HEK293 (cell line): ENCODE data around the gene CARNS1.
"Not testable (repeated sequence)": the region's sequence is repeated elsewhere in the genome, so short reads cannot be mapped to it uniquely, and the experiment has no call there.

Experiments used
- CTCF ChIA-PET: fragments of 350-600 bp; formaldehyde crosslinking; extraction: SDS; loops from one replicate; lab custom pipeline; 2021; ENCODE audit warnings: antibody characterized with exemption; lab: Yijun Ruan, JAX
- POLR2A ChIA-PET: fragments of 300-600 bp; formaldehyde crosslinking; extraction: SDS; loops from one replicate; lab custom pipeline; 2020; ENCODE audit warnings: antibody characterized with exemption, inconsistent platforms; lab: Yijun Ruan, JAX
- H3K27ac ChIP-seq: fragments of 200-500 bp; sonication (Bioruptor generic); 2 replicates; pipeline ENCODE4 v1.5.1; 2014; ENCODE audit warnings: low read depth, low read length, control low read depth, inconsistent platforms; ENCODE audit errors: extremely low read depth
- H3K36me3 ChIP-seq, 2 experiments: fragments of 200-500 bp in 1 of 2; sonication (Bioruptor generic) in 1 of 2; 1 replicate in 1 of 2; 2 replicates in 1 of 2; pipeline ENCODE4 v1.5.1; 2014 to 2017; ENCODE audit warnings: inconsistent platforms in 2 of 2, low read length in 2 of 2; ENCODE audit not compliant: control insufficient read depth in 2 of 2, insufficient read depth in 1 of 2
- H3K4me1 ChIP-seq: fragments of 200-500 bp; sonication (Bioruptor generic); 2 replicates; pipeline ENCODE4 v1.5.1; 2014; ENCODE audit warnings: mild to moderate bottlenecking, low read length, inconsistent platforms; ENCODE audit not compliant: control insufficient read depth, insufficient read depth
- H3K4me3 ChIP-seq: 2 replicates; pipeline ENCODE4 v1.5.1; 2011; ENCODE audit warnings: low read depth, mild to moderate bottlenecking, control low read depth, low read length, moderate library complexity
- H3K9me3 ChIP-seq: fragments of 200-500 bp; sonication (Bioruptor generic); 2 replicates; pipeline ENCODE4 v1.5.1; 2014; ENCODE audit warnings: low read depth, low read length, inconsistent platforms; ENCODE audit not compliant: control insufficient read depth, insufficient read depth
- EGR2 ChIP-seq: fragments of 450-650 bp; formaldehyde crosslinking; IDR thresholded peaks from 2 replicates; pipeline ENCODE4 v1.5.1; 2016; ENCODE audit warnings: low read depth, missing biosample characterization, missing genetic modification characterization
- GLIS2 ChIP-seq: fragments of 450-650 bp; formaldehyde crosslinking; IDR thresholded peaks from 2 replicates; pipeline ENCODE4 v1.5.1; 2016; ENCODE audit warnings: missing biosample characterization, missing genetic modification characterization
- OSR2 ChIP-seq: fragments of 450-650 bp; formaldehyde crosslinking; IDR thresholded peaks from 2 replicates; pipeline ENCODE4 v1.5.1; 2016; ENCODE audit warnings: missing biosample characterization, missing genetic modification characterization
- SP3 ChIP-seq: fragments of 450-650 bp; formaldehyde crosslinking; IDR thresholded peaks from 2 replicates; pipeline ENCODE4 v1.5.1; 2016; ENCODE audit warnings: missing biosample characterization, missing genetic modification characterization
- SP7 ChIP-seq: fragments of 450-650 bp; formaldehyde crosslinking; IDR thresholded peaks from 2 replicates; pipeline ENCODE4 v1.5.1; 2016; ENCODE audit warnings: missing biosample characterization, missing genetic modification characterization
- WT1 ChIP-seq: fragments of 450-650 bp; formaldehyde crosslinking; IDR thresholded peaks from 2 replicates; pipeline ENCODE4 v1.5.1; 2016; ENCODE audit warnings: missing biosample characterization, missing genetic modification characterization
- ZBTB48 ChIP-seq: fragments of 450-650 bp; formaldehyde crosslinking; IDR thresholded peaks from 2 replicates; pipeline ENCODE4 v1.5.1; 2016; ENCODE audit warnings: missing biosample characterization, missing genetic modification characterization
- ZBTB8A ChIP-seq: fragments of 450-650 bp; formaldehyde crosslinking; IDR thresholded peaks from 2 replicates; pipeline ENCODE4 v1.5.1; 2016; ENCODE audit warnings: missing biosample characterization, missing genetic modification characterization
- ZFHX2 ChIP-seq: fragments of 450-650 bp; formaldehyde crosslinking; conservative IDR thresholded peaks from 2 replicates; pipeline ENCODE4 v1.5.1; 2016; ENCODE audit warnings: missing biosample characterization, missing genetic modification characterization
- ZNF24 ChIP-seq: fragments of 450-650 bp; formaldehyde crosslinking; IDR thresholded peaks from 2 replicates; pipeline ENCODE4 v1.5.1; 2016; ENCODE audit warnings: missing biosample characterization, missing genetic modification characterization
- ZNF335 ChIP-seq: fragments of 450-650 bp; formaldehyde crosslinking; conservative IDR thresholded peaks from 2 replicates; pipeline ENCODE4 v1.5.1; 2016; ENCODE audit warnings: missing biosample characterization, missing genetic modification characterization
- ZNF394 ChIP-seq: fragments of 450-650 bp; formaldehyde crosslinking; IDR thresholded peaks from 2 replicates; pipeline ENCODE4 v1.5.1; 2016; ENCODE audit warnings: missing biosample characterization, missing genetic modification characterization, mild to moderate bottlenecking, moderate library complexity, borderline replicate concordance
- ZNF792 ChIP-seq: fragments of 450-650 bp; formaldehyde crosslinking; IDR thresholded peaks from 2 replicates; pipeline ENCODE4 v1.5.1; 2016; ENCODE audit warnings: missing biosample characterization, missing genetic modification characterization
- TF ChIP-seq, protein P1 (sequence below): fragments of 450-650 bp; formaldehyde crosslinking; IDR thresholded peaks from 2 replicates; pipeline ENCODE4 v1.5.1; 2016; ENCODE audit warnings: missing biosample characterization, missing genetic modification characterization
- TF ChIP-seq, protein P2 (sequence below): fragments of 450-650 bp; formaldehyde crosslinking; IDR thresholded peaks from 2 replicates; pipeline ENCODE4 v1.5.1; 2017; ENCODE audit warnings: missing biosample characterization, mild to moderate bottlenecking, missing genetic modification characterization, moderate library complexity
- TF ChIP-seq, protein P3 (sequence below): fragments of 450-650 bp; formaldehyde crosslinking; IDR thresholded peaks from 2 replicates; pipeline ENCODE4 v1.5.1; 2016; ENCODE audit warnings: missing biosample characterization, missing genetic modification characterization, borderline replicate concordance
- TF ChIP-seq, protein P4 (sequence below): fragments of 450-650 bp; formaldehyde crosslinking; IDR thresholded peaks from 2 replicates; pipeline ENCODE4 v1.5.1; 2016; ENCODE audit warnings: missing biosample characterization, missing genetic modification characterization

CARNS1 gene

DNA sequence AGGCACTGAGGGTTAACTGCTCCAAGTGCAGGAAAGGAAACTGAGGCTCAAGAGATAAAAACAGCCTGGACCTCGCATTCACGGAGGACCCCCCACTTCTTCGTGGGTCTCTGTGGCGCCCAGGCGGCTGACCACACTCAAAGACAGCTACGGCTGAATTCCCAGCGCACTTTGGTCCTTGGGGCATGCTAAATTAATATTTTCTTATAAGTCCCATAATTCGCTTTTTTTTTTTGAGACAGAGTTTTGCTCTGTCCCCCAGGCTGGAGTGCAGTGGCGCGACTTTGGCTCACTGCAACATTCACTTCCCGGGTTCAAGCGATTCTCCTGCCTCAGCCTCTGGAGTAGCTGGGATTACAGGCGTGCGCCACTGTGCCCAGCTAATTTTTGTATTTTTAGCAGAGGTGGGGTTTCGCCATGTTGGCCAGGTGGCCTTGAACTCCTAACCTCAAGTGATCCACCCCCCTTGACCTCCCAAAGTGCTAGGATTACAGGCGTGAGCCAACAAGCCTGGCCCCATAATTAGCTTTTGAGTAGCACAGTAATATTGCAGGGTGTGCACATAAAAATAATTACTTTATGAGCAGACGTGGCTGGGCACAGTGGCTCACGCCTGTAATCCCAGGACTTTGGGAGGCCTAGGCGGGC, 13.2 kb upstream of the CARNS1 start:
- H3K36me3 ChIP-seq, result peaks cover 0 to 33% of the 10 kb centered on the region in 2 experiments; a peak in 1 of 3 replicates
- not testable (repeated sequence) for H3K9me3 ChIP-seq
- TF ChIP-seq ZBTB48 (peak; percentile 11; the same call in 1 of the 2 replicates), ZNF335 (tag by site-specific recombination) (0 out of 2 replicates have a peak, but pooled peaks have one; percentile 19), OSR2 (tag by site-specific recombination) (peak; percentile 61), GLIS2 (0 out of 2 replicates have a peak, but pooled peaks have one; percentile 26), SP7 (peak; percentile 85), ZNF394 (tag by site-specific recombination) (peak; percentile 81), ZBTB8A (tag by site-specific recombination) (peak; percentile 15; the same call in 1 of the 2 replicates)
- TF ChIP-seq, protein P1, sequence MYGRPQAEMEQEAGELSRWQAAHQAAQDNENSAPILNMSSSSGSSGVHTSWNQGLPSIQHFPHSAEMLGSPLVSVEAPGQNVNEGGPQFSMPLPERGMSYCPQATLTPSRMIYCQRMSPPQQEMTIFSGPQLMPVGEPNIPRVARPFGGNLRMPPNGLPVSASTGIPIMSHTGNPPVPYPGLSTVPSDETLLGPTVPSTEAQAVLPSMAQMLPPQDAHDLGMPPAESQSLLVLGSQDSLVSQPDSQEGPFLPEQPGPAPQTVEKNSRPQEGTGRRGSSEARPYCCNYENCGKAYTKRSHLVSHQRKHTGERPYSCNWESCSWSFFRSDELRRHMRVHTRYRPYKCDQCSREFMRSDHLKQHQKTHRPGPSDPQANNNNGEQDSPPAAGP (tag by site-specific recombination), result peak; percentile 63; the same call in 1 of the 2 replicates
- TF ChIP-seq, protein P2, sequence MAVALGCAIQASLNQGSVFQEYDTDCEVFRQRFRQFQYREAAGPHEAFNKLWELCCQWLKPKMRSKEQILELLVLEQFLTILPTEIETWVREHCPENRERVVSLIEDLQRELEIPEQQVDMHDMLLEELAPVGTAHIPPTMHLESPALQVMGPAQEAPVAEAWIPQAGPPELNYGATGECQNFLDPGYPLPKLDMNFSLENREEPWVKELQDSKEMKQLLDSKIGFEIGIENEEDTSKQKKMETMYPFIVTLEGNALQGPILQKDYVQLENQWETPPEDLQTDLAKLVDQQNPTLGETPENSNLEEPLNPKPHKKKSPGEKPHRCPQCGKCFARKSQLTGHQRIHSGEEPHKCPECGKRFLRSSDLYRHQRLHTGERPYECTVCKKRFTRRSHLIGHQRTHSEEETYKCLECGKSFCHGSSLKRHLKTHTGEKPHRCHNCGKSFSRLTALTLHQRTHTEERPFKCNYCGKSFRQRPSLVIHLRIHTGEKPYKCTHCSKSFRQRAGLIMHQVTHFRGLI, result 0 out of 2 replicates have a peak, but pooled peaks have one; percentile 10
- TF ChIP-seq, all 188 proteins: peak for 9; not testable (repeated sequence) for 179
- CTCF ChIA-PET, result interaction anchor here (0.5 to 2.8 kb wide), 21 partner anchors 10 to 475 kb away, joined by 3 to 20 read pairs (median 6); partner anchors contain the start of genes PITPNM1, RAD9A and TMEM134
- H3K27ac ChIP-seq, H3K4me1 ChIP-seq: not testable (repeated sequence)
- peak overlapping the region; percentile 14 for H3K4me3 ChIP-seq
- POLR2A ChIA-PET, result interaction anchor here (0.7 to 3.3 kb wide), 21 partner anchors 9 to 227 kb away, joined by 3 to 53 read pairs (median 7); partner anchors contain the start of genes GPR152, GSTP1, NUDT8 and PITPNM1

DNA sequence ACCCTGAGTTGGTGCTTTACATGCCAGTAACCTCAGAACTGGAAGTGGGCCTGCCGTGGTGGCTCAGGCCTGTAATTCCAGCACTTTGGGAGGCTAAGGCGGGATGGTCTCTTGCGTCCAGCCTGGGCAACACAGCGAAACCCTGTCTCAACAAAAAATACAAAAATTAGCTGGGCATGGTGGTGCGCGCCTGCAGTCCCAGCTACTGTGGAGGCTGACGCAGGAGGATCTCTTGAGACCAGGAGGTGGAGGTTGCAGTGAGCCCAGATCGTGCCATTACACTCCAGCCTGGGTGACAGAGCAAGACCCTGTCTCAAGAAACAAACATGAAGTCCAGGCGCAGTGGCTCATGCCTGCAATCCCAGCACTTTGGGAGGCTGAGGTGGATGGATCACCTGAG, 12.4 kb upstream of the CARNS1 start:
- ChIA-PET CTCF (interaction anchor here (1.3 kb wide), 1 partner anchor 46 kb away, joined by 3 read pairs; no protein-coding TSS in a partner anchor), POLR2A (interaction anchor here (0.7 to 2.8 kb wide), 4 partner anchors 9 to 36 kb away, joined by 9 to 25 read pairs (median 13); partner anchors contain the start of gene RPS6KB2)
- H3K4me1 ChIP-seq, H3K9me3 ChIP-seq, H3K27ac ChIP-seq, H3K4me3 ChIP-seq: not testable (repeated sequence)
- H3K36me3 ChIP-seq, result peaks cover 0 to 25% of the 10 kb centered on the region in 2 experiments; a peak in 1 of 3 replicates

DNA sequence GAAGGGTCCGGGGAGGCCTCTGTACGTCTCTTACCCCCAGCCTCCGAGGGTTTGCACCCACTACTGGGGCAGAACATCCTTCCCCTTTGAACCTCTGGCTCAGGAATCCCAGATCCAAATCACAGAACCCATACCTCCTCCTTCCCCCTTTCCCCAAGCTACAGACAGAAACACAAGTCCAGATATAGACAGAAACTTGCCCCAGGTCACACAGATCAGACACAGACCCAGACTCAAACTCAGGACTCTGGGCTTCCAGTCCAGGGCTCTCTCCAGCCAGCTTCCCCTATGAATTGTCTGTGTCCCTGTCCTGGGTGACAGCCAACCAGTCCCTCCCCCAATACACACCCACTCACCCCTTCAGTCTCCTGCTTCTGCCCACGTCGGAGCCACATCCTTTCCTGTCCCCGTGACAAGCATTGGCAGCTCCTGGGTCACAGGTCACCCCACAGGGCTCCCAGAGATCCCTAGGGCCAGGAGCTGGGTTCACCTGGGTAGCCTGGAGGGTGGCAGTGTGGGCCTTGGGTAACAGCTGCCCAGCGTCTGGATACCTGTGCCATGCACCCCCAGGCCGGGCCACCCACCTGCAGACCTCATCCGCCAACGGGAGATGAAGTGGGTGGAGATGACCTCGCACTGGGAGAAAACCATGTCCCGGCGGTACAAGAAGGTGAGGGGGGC, 10.8 kb upstream of the CARNS1 start:
- Histone ChIP-seq H3K27ac (no peak overlapping the region), H3K4me3 (no peak overlapping the region), H3K4me1 (no peaks in the 10 kb centered on the region)

More for the DNA sequence above, 10.8 kb upstream of the CARNS1 start:
- H3K9me3 ChIP-seq, result no peaks in the 10 kb centered on the region
- ChIA-PET POLR2A (no interaction called here), CTCF (no interaction called here)
- H3K36me3 ChIP-seq, result peaks cover 0 to 10% of the 10 kb centered on the region in 2 experiments; a peak in 1 of 3 replicates
- TF ChIP-seq ZNF792 (tag by site-specific recombination) (no peak), SP3 (tag by site-specific recombination) (no peak), ZNF24 (tag by site-specific recombination) (no peak), ZFHX2 (tag by site-specific recombination) (peak; percentile 99), EGR2 (tag by site-specific recombination) (peak; percentile 96), WT1 (tag by site-specific recombination) (no peak)
- TF ChIP-seq, protein P3, sequence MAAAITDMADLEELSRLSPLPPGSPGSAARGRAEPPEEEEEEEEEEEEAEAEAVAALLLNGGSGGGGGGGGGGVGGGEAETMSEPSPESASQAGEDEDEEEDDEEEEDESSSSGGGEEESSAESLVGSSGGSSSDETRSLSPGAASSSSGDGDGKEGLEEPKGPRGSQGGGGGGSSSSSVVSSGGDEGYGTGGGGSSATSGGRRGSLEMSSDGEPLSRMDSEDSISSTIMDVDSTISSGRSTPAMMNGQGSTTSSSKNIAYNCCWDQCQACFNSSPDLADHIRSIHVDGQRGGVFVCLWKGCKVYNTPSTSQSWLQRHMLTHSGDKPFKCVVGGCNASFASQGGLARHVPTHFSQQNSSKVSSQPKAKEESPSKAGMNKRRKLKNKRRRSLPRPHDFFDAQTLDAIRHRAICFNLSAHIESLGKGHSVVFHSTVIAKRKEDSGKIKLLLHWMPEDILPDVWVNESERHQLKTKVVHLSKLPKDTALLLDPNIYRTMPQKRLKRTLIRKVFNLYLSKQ (tag by site-specific recombination), result no peak
- TF ChIP-seq, protein P4, sequence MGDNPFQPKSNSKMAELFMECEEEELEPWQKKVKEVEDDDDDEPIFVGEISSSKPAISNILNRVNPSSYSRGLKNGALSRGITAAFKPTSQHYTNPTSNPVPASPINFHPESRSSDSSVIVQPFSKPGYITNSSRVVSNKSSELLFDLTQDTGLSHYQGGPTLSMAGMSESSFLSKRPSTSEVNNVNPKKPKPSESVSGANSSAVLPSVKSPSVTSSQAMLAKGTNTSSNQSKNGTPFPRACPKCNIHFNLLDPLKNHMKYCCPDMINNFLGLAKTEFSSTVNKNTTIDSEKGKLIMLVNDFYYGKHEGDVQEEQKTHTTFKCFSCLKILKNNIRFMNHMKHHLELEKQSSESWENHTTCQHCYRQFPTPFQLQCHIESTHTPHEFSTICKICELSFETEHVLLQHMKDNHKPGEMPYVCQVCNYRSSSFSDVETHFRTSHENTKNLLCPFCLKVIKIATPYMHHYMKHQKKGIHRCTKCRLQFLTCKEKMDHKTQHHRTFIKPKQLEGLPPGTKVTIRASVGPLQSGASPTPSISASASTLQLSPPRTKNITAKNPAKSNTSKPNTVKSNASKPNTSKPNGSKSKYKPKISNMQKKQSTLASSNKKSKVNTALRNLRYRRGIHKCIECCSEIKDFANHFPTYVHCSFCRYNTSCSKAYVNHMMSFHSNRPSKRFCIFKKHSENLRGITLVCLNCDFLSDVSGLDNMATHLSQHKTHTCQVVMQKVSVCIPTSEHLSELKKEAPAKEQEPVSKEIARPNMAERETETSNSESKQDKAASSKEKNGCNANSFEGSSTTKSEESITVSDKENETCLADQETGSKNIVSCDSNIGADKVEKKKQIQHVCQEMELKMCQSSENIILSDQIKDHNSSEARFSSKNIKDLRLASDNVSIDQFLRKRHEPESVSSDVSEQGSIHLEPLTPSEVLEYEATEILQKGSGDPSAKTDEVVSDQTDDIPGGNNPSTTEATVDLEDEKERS (tag by site-specific recombination), result no peak
